Measurements from ENCODE around the gene ADARB2. TPM values are rescaled to one million over a fixed set of nuclear protein-coding genes. Genes with fewer than 3 reads are reported as not detected.

ADARB2 gene
- total and polyA plus RNA-seq, 4 donors: 0.22 to 1.3 (median 0.55) TPM

- no peaks in the 10 kb centered on the region for H3K36me3 ChIP-seq (ENCODE audit: control insufficient read depth in 4 of 4, insufficient read depth in 4 of 4, low read length in 4 of 4)
- no peak overlapping the region for H3K4me3 ChIP-seq
- peaks cover 0 to 4% (median 0%) of the 10 kb centered on the region in 3 donors for H3K27me3 ChIP-seq (ENCODE audit: control insufficient read depth in 3 of 3, insufficient read depth in 3 of 3, low read length in 2 of 3)
- WGBS, 2 donors: 90 to 94% methylated on average over 20 of the region's 20 CpGs
- no peak for DNase-seq
- H3K27ac ChIP-seq (ENCODE audit: low read depth in 1 of 2, low read length in 1 of 2): no peak overlapping the region
- H3K9me3 ChIP-seq (ENCODE audit: control insufficient read depth in 4 of 4, insufficient read depth in 3 of 4, low read length in 3 of 4): peaks cover 0 to 3% (median 0%) of the 10 kb centered on the region in 4 donors
- no peak for TF ChIP-seq CTCF (IDR thresholded peaks at IDR 0.05; ENCODE audit: control extremely low read depth, extremely low read depth)
- H3K9ac ChIP-seq (ENCODE audit: insufficient read depth in 1 of 2, low read length in 2 of 2): no peak overlapping the region
- H3K4me1 ChIP-seq (ENCODE audit: control insufficient read depth in 5 of 5, insufficient read depth in 5 of 5, low read length in 5 of 5): peaks cover 0 to 9% (median 0%) of the 10 kb centered on the region in 5 donors
- ATAC-seq (ENCODE audit: insufficient read depth, low FRiP score): no peak
Measured at GRCh38 chr10:1665021-1665661, 72.2 kb downstream of the ADARB2 start.

- H3K36me3 ChIP-seq (ENCODE audit: control insufficient read depth in 4 of 4, insufficient read depth in 4 of 4, low read length in 4 of 4): no peaks in the 10 kb centered on the region
- no peak for TF ChIP-seq CTCF (IDR thresholded peaks at IDR 0.05; ENCODE audit: control extremely low read depth, extremely low read depth)
- ATAC-seq (ENCODE audit: insufficient read depth, low FRiP score) (no peak), DNase-seq (no peak)
- peaks cover 0 to 2% (median 0%) of the 10 kb centered on the region in 3 donors for H3K27me3 ChIP-seq (ENCODE audit: control insufficient read depth in 3 of 3, insufficient read depth in 3 of 3, low read length in 2 of 3)
- H3K4me3 ChIP-seq: no peak overlapping the region
- H3K9ac ChIP-seq (ENCODE audit: insufficient read depth in 1 of 2, low read length in 2 of 2): no peak overlapping the region
- peaks cover 0 to 3% (median 0%) of the 10 kb centered on the region in 4 donors for H3K9me3 ChIP-seq (ENCODE audit: control insufficient read depth in 4 of 4, insufficient read depth in 3 of 4, low read length in 3 of 4)
- 72 to 80% methylated on average over 15 of the region's 15 CpGs for WGBS, 2 donors
- peaks cover 0 to 2% (median 0%) of the 10 kb centered on the region in 5 donors for H3K4me1 ChIP-seq (ENCODE audit: control insufficient read depth in 5 of 5, insufficient read depth in 5 of 5, low read length in 5 of 5)
- H3K27ac ChIP-seq (ENCODE audit: low read depth in 1 of 2, low read length in 1 of 2): no peak overlapping the region
Measured at GRCh38 chr10:1664333-1664964, 72.9 kb downstream of the ADARB2 start.

GRCh38 chr10:1663226-1663625, 74.1 kb downstream of the ADARB2 start:
- Histone ChIP-seq H3K9ac (ENCODE audit: insufficient read depth in 1 of 2, low read length in 2 of 2) (no peak overlapping the region), H3K4me3 (no peak overlapping the region), H3K4me1 (ENCODE audit: control insufficient read depth in 5 of 5, insufficient read depth in 5 of 5, low read length in 5 of 5) (peaks cover 0 to 2% (median 0%) of the 10 kb centered on the region in 5 donors), H3K27me3 (ENCODE audit: control insufficient read depth in 3 of 3, insufficient read depth in 3 of 3, low read length in 2 of 3) (peaks cover 0 to 4% (median 2%) of the 10 kb centered on the region in 3 donors), H3K36me3 (ENCODE audit: control insufficient read depth in 4 of 4, insufficient read depth in 4 of 4, low read length in 4 of 4) (no peaks in the 10 kb centered on the region), H3K9me3 (ENCODE audit: control insufficient read depth in 4 of 4, insufficient read depth in 3 of 4, low read length in 3 of 4) (no peaks in the 10 kb centered on the region), H3K27ac (ENCODE audit: low read depth in 1 of 2, low read length in 1 of 2) (no peak overlapping the region)
- no peak for TF ChIP-seq CTCF (IDR thresholded peaks at IDR 0.05; ENCODE audit: control extremely low read depth, extremely low read depth)
- DNase-seq (no peak), ATAC-seq (ENCODE audit: insufficient read depth, low FRiP score) (no peak)
- 96 to 97% methylated on average over 17 of the region's 17 CpGs for WGBS, 2 donors
